Superior temporal gyrus (tissue), 1 donor: ENCODE measurements around the gene SORT1.
"Not testable (repeated sequence)": the region's sequence is repeated elsewhere in the genome, so short reads cannot be mapped to it uniquely, and the experiment has no call there.

ENCODE experiments used
- DNase-seq: peaks from one replicate; pipeline ENCODE4 v3.0.0-alpha.2; 2016; ENCODE audit errors: extremely low spot score

SORT1 gene

GRCh38 chr1:109397581-109398342 lies at the start of gene SORT1:
TSS of gene SORT1 (minus strand) at chr1:109397918. CDS start at chr1:109397892, 26 bp downstream.
- peak; percentile 96 for DNase-seq

- DNase-seq = not testable (repeated sequence)
These were observed 48.4 kb upstream of the SORT1 start for GRCh38 chr1:109445949-109446695.

DNA sequence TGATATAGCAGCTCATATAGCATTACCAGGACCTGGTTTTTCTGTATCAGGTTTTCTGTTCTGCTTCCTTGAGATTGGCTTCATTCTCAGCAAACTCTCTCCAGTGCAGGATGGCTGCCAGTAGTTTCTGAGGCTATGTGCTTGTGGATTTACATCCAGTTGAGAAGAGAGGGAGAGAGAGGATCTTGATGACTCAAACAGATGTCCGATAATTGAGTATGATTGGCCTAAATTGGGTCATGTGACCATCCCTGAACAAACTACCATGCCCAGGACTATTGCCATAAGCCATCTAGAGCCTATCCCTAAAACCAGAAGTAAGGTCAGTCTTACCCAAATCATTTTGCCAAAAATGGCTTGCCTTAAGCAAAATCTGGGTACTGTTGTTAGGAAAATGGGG lies 46.6 kb upstream of the SORT1 start:
- DNase-seq = no peak

GRCh38 chr1:109443476-109443875 lies 45.8 kb upstream of the SORT1 start:
- DNase-seq = no peak

DNA sequence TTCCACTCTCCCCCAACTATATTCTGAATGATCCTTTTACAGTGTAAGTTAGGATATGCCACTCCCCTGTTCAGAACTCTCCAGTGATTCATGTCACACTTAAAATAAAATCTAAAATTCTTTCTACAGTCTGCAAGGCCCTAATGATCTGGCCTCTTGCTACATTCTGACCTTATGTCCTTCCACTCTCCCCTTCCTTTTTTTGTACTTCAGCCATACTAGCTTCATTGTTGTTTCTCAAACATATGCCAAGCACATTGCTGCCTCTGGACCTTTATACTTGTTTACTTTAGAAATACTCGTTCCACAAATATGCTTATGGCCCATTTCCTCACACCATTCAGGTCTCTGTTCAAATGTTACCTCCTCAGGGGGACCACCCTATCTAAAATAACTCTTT lies 43.4 kb upstream of the SORT1 start:
- no peak for DNase-seq

DNA sequence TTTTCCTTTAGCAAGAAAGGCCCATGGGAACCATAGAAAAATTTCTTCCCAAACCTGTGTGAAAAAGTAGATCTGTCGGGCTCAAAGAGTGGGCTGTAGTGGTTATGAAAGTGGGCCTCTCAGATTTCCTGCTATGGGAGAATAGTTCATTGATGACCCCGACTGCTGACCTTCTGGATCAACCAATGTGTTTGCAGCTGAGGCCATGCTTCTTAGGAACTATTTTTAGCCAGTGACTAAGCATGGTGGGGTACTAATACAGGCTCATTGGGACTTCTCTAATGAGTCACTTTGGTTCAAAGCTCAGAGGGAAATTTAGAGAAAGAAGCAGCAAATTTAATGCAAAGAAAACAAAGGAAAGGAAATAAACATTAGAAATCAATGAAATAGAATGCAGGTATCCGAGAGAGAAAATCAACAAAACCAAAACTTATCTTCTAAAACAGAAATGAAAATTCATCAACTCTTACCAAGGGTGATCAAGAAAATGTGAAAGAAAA lies 41.1 kb upstream of the SORT1 start:
- no peak for DNase-seq

- no peak for DNase-seq
These were observed 36.8 kb upstream of the SORT1 start for GRCh38 chr1:109434484-109434883.

- no peak for DNase-seq
These were observed 35.6 kb upstream of the SORT1 start for GRCh38 chr1:109433322-109433721.

DNA sequence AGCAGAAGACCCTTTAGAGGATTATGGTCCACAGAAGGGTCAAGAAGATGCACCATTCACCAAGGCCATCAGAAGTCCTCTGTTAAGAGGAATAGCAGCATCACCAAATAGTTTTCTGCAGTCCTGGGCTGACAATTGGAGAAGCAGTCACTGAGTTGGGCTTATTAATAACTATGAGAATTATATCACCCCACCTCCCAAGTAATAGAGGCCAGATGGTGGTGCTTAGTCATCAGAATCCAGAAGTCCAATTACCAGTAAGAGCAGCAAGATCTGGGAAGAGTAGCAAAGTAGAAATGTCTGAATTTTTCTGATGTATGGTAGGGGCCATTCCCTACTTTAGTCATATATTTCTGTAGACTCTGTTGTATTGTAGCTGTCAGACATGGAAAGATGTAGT lies 34.6 kb upstream of the SORT1 start:
- no peak for DNase-seq

DNA sequence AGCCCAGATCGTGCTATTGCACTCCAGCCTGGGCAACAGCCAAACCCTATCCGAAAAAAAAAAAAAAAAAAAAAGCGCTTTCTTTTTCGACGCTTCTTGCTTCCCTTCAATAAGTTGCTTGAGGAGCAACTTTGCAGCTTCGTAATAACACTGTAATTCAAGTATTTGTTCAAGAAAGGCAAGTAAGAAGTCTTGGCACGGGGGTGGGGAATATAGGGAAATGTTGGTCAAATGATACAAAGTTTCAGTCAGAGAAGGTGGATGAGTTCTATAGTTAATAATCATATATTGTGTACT lies 29.4 kb upstream of the SORT1 start:
- DNase-seq = no peak

GRCh38 chr1:109426281-109427170 lies 28.8 kb upstream of the SORT1 start, which contains the start of gene PSMA5:
TSS of gene PSMA5 (minus strand) at chr1:109426448. CDS start at chr1:109426330, 118 bp downstream.
- peak; percentile 99 for DNase-seq

DNA sequence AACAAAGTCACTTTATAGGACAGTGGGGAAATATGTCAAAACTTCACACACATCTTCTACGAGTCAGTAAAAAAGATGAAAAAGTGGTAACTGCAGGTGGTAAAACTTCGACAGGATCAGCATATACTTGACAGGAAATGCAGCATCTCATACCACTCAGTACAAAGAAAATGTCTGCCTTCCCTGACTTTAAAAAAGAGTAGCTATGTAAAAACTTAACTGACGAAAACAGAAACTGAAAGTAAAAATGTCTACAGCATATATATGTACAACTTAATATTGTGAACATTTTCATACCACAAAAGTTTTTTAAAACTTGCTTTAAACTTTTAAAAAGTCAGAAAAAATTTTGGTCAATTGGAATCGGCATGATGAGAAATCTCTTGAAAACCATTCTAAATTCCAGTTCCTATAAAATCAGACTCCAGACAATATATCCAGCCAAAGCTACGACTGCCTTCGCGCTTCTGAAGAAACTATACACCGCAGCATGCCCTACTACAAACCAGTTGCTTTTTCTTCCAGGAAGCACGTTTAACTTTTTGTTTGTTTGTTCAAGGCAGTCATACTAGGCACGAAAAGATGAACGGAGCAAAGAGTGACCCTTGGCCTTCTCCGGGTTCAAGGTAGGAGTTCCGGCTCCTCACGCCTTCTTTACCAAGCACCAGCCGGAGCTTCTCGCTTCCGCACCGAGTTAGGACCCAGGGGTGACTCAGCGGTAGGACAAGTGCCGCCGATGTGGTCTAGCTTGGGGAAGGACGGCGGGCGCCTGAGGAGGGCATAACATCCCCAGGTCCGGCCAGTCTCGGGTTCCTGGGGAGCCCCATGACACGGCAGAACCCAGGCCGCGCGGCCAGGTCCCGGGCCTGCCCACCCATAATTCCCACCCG lies 27.9 kb upstream of the SORT1 start:
- DNase-seq = no peak

DNA sequence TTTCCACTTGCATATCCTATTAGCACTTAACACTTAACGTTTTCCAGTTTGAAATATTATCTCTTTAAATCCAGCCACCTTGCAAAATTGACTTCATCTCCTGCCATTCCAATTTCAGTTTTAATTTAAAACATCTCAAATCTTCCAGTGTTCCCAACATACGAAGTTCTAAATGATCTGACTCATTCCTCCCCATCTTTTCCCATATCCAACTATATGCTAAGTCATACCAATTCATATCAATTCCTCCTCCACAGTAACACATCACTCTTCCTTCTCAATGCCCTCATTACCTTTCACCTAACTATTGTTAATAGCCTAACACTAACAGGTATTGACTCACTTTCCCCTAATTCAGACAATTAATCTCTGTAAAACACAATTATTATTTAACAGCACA lies 25.8 kb upstream of the SORT1 start:
- no peak for DNase-seq

GRCh38 chr1:109412551-109412950 lies 14.8 kb upstream of the SORT1 start:
- no peak for DNase-seq

DNA sequence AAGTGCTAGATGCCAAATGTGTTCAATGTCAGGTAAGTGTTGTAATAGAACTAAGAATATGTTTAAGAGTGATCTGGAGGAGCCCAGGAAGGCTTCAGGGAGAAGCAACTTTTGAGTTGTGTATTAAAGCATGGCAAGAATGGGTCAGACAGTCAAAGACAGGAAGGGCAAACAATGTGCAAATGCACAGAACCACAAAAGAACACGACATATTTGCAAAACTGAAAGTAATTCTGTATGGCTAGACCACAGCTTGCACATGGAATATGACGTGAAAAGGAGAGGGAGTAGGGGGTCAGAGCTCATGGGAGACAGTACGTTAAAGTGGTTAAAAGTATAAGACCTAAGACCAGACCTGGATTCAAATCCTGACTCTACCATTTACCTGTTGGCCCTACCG lies 7.1 kb upstream of the SORT1 start:
- no peak for DNase-seq

DNA sequence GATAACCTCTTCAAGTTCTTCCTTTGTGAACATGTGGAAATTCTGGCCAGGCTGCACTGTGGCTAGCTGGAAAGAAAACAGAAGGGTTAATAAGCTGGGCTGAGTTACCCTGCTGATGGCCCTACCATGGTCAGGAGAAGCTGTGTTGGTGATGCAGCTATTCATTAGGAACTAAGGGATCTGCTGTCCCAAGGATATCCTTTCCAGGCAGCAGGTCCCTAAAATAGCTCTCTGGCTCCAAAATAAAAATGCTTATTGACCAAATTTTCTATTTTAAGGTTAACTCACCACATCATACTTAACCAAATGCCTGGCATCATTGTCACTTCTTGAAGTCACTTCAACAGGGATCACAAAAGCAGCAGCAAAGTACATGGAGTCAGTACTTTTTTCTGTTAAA lies 4.3 kb upstream of the SORT1 start:
- DNase-seq = no peak

GRCh38 chr1:109400035-109400655 lies 2.4 kb upstream of the SORT1 start:
- DNase-seq = peak; percentile 55

DNA sequence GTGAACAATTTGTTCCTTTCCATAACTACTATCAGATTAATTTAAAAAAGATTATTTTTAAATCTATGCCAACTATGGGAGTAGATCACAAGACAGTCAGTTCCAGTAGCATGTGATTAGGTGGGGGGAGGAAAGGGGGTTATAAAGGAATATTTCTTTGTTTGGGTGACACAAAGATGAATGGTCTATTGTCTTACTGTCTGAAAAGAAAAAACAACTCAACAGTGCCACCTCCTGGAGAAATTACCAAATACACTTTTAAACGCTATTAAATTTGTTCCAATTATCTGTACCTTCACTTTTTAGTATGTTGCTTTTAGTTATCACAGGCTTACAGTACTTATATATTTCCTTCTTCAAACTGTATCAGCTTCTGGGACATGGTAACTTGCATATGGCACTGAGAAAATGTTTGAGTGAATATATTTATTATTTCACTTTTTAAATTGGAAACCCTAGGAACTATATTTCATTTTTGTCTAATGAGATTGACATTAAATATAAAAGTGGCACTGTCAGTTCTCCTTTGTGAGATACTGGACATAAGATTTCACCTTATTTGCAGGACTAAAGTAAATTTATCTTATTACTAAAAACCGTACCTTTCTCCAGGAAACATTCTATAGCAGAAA lies 1.7 kb upstream of the SORT1 start:
- DNase-seq = peak; percentile 100

DNA sequence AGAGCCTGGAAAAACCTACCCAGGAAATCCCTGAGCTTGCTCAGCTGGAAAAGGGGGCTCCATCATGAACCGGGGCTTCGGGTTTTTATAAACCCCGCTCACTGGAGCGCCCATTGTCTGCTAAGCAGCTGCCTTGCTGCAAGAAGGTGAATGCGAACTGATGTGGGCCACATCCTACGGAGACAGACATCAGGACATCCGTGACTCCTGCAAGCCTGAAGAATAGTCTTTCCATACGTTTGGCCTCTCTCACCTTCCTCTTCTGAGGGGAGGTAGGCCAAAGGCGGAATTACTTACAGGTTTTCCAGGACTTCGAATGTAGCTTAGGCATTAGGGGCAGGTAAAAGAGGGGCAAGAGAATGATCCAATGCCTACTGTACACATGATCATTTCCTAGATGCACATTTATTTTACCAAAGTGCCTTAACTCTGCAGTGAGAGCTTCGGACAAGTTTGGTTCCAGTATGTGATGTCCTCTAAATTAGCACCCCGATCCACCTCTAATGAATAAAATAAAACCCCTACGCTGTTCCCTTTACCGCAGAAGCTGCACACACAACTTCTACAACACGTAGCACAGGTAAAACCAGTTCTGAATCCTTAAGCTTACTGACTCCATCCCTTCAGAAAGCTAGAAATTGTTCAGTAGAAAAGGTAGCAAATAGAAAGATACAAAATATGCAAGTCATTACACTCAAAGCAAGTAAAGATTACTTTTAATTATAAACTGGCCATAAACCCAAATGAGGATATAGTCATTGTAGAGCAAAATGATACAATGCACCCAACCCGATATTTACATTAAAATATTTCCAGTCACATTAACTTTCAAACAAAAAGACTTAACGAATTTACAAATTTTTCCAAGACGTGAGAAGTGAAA lies 866 bp upstream of the SORT1 start:
- DNase-seq = peak; percentile 66
